Neural cell (in vitro differentiated cells): ENCODE results near the gene PDXDC1. TPM values are rescaled to one million over a fixed set of nuclear protein-coding genes. Genes with fewer than 3 reads are reported as not detected.
"Not testable (repeated sequence)": the region's sequence is repeated elsewhere in the genome, so short reads cannot be mapped to it uniquely, and the experiment has no call there.

ENCODE experiments used
- H2AFZ ChIP-seq: fragments of 200-600, 300-800 bp; sonication (generic), shearing (Covaris generic); 2 replicates; pipeline ENCODE4 v1.6.0; 2014; ENCODE audit warnings: low read depth, mild to moderate bottlenecking, antibody characterized with exemption, low read length, moderate library complexity
- H3F3A ChIP-seq: fragments of 200-600 bp; shearing (Covaris generic); 2 replicates; pipeline ENCODE4 v1.6.1; 2016; ENCODE audit warnings: mild to moderate bottlenecking, moderate library complexity, mixed read lengths, antibody characterized with exemption, low read length; ENCODE audit not compliant: insufficient read depth, poor library complexity, severe bottlenecking
- H3K27ac ChIP-seq: fragments of 200-600, 300-800 bp; sonication (generic), shearing (Covaris generic); 2 replicates; pipeline ENCODE4 v1.5.1; 2014; ENCODE audit warnings: mild to moderate bottlenecking, low read length, moderate library complexity
- H3K27me3 ChIP-seq: fragments of 300-800, 200-600 bp; sonication (generic), shearing (Covaris generic); 2 replicates; pipeline ENCODE4 v1.6.0; 2014; ENCODE audit warnings: mild to moderate bottlenecking, low read depth, low read length, moderate library complexity; ENCODE audit not compliant: insufficient read depth
- H3K36me3 ChIP-seq: fragments of 300-800, 200-600 bp; sonication (generic), shearing (Covaris generic); 2 replicates; pipeline ENCODE4 v1.5.1; 2014; ENCODE audit warnings: mild to moderate bottlenecking, antibody characterized with exemption, low read length, moderate library complexity; ENCODE audit not compliant: insufficient read depth
- H3K4me2 ChIP-seq: fragments of 300-800, 200-600 bp; sonication (generic), shearing (Covaris generic); 2 replicates; pipeline ENCODE4 v1.6.0; 2014; ENCODE audit warnings: mild to moderate bottlenecking, low read length
- H3K4me3 ChIP-seq: fragments of 300-800, 200-600 bp; sonication (generic), shearing (Covaris generic); 2 replicates; pipeline ENCODE4 v1.5.1; 2014; ENCODE audit warnings: mild to moderate bottlenecking, low read length, moderate library complexity
- H3K79me2 ChIP-seq: fragments of 200-600 bp; shearing (Covaris generic); replicated peaks from 2 replicates; pipeline ENCODE4 v1.6.0; 2014; ENCODE audit warnings: mild to moderate bottlenecking, low read length, moderate library complexity; ENCODE audit not compliant: insufficient read depth
- H3K9ac ChIP-seq: fragments of 300-800, 200-600 bp; sonication (generic), shearing (Covaris generic); 2 replicates; pipeline ENCODE4 v1.6.1; 2016; ENCODE audit warnings: mild to moderate bottlenecking, low read length, mixed read lengths
- H3K9me2 ChIP-seq: fragments of 200-600 bp; shearing (Covaris generic); 2 replicates; pipeline ENCODE4 v1.6.1; 2016; ENCODE audit warnings: mild to moderate bottlenecking, low read length, mixed read lengths; ENCODE audit not compliant: insufficient read depth
- H3K9me3 ChIP-seq: fragments of 200-600, 300-800 bp; sonication (generic), shearing (Covaris generic); 2 replicates; pipeline ENCODE4 v1.6.1; 2016; ENCODE audit warnings: mild to moderate bottlenecking, mixed run types, low read length, moderate library complexity, mixed read lengths
- H4K20me1 ChIP-seq: fragments of 200-600 bp; shearing (Covaris generic); 2 replicates; pipeline ENCODE4 v1.6.1; 2016; ENCODE audit warnings: mild to moderate bottlenecking, mixed run types; ENCODE audit not compliant: insufficient read depth
- polyA plus RNA-seq: library from polyadenylated mRNA; depleted of rRNA; stranded (reverse); fragments of >200 nt; gene quantifications from 2 replicates; pipeline ENCODE4 v1.2.3, GENCODE V29; 2014

PDXDC1 gene
- polyA plus RNA-seq, 1 donor from 2014 or later: 69.9 TPM

DNA sequence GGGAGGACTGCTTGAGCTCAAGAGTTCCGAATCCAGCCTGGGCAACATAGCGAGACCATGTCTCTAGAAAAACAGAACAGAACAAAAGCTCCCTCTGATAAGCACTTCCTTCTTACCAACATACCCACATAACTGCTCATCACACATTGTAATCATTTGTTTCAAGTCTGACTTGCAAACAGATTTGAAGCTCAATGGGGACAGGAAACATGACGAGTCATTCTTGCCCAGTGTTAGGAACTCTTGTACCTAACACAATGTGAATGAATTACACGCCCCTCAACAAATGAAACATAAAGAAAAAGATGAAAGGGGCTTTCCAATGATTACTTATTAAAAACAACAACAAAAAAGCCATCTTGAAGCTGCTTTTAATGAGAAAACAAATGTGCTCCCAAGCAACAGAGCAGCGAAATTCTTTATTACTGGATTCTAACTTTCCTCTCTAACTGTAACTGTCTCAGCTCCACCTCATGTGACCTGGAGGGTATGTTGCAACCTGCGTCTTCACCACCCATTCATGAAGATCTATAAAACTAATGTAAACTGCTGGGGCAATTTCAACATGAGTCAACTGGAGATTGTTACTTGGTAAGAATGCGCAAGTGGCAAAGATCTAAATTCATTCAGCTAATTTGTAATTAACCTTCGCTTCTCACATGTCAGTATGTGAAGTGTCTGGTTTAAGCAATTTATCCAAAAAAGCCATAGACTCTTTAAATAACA, 87.4 kb downstream of the PDXDC1 start:
- not testable (repeated sequence) for H4K20me1 ChIP-seq, H2AFZ ChIP-seq, H3K4me3 ChIP-seq, H3K27ac ChIP-seq, H3K9me2 ChIP-seq, H3K4me2 ChIP-seq, H3K79me2 ChIP-seq, H3K27me3 ChIP-seq, H3K9me3 ChIP-seq, H3F3A ChIP-seq, H3K9ac ChIP-seq
- H3K36me3 ChIP-seq: peaks cover 10% of the 10 kb centered on the region

DNA sequence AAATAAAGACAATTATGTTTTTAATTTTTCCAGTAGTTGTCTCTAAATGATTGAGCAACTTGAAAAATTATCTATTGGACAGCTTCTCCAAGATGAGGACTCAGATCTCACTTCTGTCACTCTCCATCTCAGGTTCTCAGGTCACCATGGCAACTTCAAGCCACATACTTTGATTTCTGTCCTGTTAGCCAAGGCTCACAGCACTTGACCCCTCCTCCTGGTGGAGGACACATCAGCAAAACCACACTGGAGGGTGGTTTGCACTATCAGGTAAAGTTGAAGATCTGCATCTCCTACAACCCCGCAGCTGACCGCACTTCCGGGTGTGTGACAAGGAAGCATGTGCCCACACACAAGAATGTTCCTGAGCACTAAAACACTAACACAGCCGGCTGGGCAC, 91.1 kb downstream of the PDXDC1 start:
- not testable (repeated sequence) for H4K20me1 ChIP-seq, H3K27ac ChIP-seq, H3K4me2 ChIP-seq, H3F3A ChIP-seq, H3K9ac ChIP-seq, H3K4me3 ChIP-seq, H3K9me3 ChIP-seq, H3K9me2 ChIP-seq, H3K79me2 ChIP-seq, H3K27me3 ChIP-seq, H2AFZ ChIP-seq
- peaks cover 10% of the 10 kb centered on the region for H3K36me3 ChIP-seq

DNA sequence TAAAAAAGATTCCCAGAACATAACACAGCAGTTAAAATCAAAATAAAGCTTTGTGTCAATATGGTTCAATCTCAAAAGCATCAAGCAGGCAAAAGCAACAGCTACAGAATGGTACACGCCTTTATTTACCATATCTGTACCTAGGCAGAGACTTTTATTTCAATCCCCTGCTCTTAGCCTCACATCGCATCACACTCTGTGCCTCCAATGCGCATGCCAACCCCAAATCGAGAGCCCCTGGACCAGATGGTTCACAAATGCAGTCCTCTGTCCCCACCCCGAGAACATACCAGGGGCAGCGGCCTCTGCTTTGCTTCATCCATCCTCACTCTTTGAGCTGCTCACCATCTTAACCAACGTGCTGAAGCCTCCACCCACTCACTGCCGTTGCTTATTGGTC, 91.9 kb downstream of the PDXDC1 start:
- H3F3A ChIP-seq, H3K4me2 ChIP-seq, H3K9ac ChIP-seq, H3K27ac ChIP-seq, H3K27me3 ChIP-seq, H3K36me3 ChIP-seq, H2AFZ ChIP-seq, H3K9me2 ChIP-seq, H3K79me2 ChIP-seq, H3K9me3 ChIP-seq, H4K20me1 ChIP-seq, H3K4me3 ChIP-seq: not testable (repeated sequence)

DNA sequence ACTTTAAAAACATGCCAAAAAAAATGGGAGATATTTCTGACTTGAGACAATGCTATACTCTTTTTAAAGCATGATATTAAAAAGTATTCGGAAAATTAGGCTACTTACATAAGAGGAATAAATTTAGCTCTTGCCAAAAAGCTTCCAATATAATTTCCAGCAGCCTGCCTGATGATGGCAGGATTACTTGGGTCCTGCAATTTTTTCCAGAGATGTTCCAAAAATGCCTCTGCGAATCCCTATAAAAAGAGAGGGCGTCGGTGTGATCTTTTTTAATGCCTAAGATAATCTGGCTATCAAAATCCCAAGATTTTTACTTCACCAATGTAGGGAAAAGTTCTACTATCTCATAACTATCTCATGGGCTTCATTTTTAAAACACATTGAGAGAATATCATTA, 96.2 kb downstream of the PDXDC1 start:
- H3K27me3 ChIP-seq, H3K9me3 ChIP-seq, H3K9me2 ChIP-seq, H3K9ac ChIP-seq, H3K4me2 ChIP-seq, H3K4me3 ChIP-seq, H3F3A ChIP-seq, H3K27ac ChIP-seq, H3K36me3 ChIP-seq, H2AFZ ChIP-seq, H3K79me2 ChIP-seq, H4K20me1 ChIP-seq: not testable (repeated sequence)

DNA sequence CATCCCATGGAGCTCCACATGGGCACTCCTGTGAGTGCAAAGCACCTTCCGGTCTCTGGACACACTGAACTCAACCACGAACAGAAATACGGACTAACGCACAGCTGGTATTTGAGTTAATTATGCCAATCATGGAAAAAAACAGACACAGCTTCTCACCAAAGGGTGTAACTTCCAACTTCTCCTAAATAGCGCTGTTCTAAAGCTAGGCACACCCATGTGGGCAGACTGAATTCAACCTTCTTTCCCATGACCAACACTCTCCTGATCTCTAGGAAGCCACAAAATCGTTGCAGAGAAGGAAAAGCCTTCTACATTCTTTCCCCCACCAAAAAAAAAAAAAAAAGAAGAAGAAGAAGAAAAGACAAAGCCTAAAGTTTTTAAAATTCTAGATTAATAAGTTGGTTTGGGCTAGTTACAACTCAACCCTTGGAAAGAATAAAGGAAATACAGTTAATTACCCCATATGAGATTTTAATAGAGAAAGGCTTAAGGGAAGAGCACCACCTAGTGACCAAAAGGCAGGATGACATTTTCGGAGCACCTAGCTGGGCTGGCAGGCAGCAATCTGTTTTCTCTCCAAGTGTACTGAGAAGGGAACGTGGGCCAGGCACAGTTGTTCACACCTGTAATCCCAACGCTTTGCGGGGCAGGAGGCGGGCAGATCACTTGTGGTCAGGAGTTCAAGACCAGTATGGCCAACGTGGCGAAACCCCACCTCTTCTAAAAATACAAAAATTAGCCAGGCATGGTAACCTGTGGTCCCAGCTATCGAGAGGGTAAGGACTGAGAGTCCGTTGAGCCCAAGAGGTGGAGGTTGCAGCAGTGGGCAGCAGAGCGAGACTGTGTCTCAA, 97.3 kb downstream of the PDXDC1 start:
- not testable (repeated sequence) for H3K4me2 ChIP-seq, H3K27me3 ChIP-seq, H3F3A ChIP-seq, H3K27ac ChIP-seq, H3K4me3 ChIP-seq, H2AFZ ChIP-seq, H4K20me1 ChIP-seq, H3K36me3 ChIP-seq, H3K9me3 ChIP-seq, H3K9me2 ChIP-seq, H3K9ac ChIP-seq, H3K79me2 ChIP-seq
